Neural progenitor cell (in vitro differentiated cells): ENCODE data around the gene LGI4.

Experiments used
- EZH2 ChIP-seq: fragments of 200-600 bp; sonication (generic); IDR thresholded peaks from 2 replicates; pipeline ENCODE4 v1.6.1; 2017; ENCODE audit warnings: antibody characterized with exemption, mild to moderate bottlenecking, moderate library complexity
- EZH2phosphoT487 ChIP-seq: fragments of 200-600 bp; sonication (generic); IDR thresholded peaks from 2 replicates; pipeline ENCODE4 v1.6.1; 2017; ENCODE audit warnings: antibody characterized with exemption
- TF ChIP-seq, protein P1 (sequence below): fragments of 200-600 bp; sonication (generic); IDR thresholded peaks from 2 replicates; pipeline ENCODE4 v1.5.1; 2017; ENCODE audit warnings: antibody characterized with exemption, mild to moderate bottlenecking

DNA sequence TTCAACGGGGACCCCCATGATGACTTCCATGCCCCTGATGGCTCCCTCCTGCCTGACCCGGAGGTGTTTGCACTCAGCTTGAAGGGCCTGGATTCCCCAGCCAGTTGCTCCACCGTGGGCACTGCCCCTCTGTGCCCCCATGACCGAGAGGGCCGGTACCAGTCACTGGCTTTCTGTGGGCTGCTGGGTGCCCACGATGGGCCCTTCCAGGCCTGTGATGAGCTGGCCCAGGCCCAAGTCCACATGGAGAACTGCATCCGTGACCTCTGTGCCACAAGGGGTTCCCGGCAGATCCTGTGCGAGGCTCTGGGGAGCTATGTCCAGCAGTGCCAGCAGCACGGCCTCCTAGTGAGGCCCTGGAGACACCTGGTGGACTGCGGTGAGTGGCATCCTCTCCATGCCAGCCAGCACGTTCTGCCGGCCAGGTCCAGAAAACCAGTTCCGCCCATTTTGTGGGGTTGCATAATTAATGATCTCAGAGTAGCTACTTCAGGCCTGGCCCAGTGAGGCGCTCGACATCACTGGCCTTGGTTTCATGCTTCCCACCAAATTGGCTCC is 54.2 kb downstream of the LGI4 start:
- TF ChIP-seq, protein P1, sequence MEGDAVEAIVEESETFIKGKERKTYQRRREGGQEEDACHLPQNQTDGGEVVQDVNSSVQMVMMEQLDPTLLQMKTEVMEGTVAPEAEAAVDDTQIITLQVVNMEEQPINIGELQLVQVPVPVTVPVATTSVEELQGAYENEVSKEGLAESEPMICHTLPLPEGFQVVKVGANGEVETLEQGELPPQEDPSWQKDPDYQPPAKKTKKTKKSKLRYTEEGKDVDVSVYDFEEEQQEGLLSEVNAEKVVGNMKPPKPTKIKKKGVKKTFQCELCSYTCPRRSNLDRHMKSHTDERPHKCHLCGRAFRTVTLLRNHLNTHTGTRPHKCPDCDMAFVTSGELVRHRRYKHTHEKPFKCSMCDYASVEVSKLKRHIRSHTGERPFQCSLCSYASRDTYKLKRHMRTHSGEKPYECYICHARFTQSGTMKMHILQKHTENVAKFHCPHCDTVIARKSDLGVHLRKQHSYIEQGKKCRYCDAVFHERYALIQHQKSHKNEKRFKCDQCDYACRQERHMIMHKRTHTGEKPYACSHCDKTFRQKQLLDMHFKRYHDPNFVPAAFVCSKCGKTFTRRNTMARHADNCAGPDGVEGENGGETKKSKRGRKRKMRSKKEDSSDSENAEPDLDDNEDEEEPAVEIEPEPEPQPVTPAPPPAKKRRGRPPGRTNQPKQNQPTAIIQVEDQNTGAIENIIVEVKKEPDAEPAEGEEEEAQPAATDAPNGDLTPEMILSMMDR = no peak
- TF ChIP-seq EZH2phosphoT487 (no peak), EZH2 (no peak)
